Gastrocnemius medialis (tissue), 4 donors: ENCODE measurements around the gene LRRC31. TPM values are rescaled to one million over a fixed set of nuclear protein-coding genes. Genes with fewer than 3 reads are reported as not detected.

Experiments
- ATAC-seq, 2 donors: fragments of 150-250 bp; one replicate each; pipeline ENCODE4 v1.9.1; 2016
- DNase-seq, 2 donors: peaks; one replicate each; pipeline ENCODE4 v3.0.0-alpha.2; 2019
- H3K27ac ChIP-seq, 4 donors: fragments of 200-600 bp; sonication (generic); 1 replicate in 1 of 4; 2 replicates in 3 of 4; pipeline ENCODE4 v1.5.1; 2016 to 2018; ENCODE audit warnings: mild to moderate bottlenecking in 2 of 4, moderate library complexity in 1 of 4
- H3K27me3 ChIP-seq, 3 donors: fragments of 200-600 bp; sonication (generic) in 2 of 3; 1 replicate in 1 of 3; 2 replicates in 2 of 3; pipeline versions ENCODE4 v1.5.1 to v1.6.0; 2016 to 2019; ENCODE audit warnings: mild to moderate bottlenecking in 1 of 3, moderate library complexity in 1 of 3
- H3K36me3 ChIP-seq, 2 donors: fragments of 200-600 bp; sonication (generic) in 1 of 2; one replicate each; pipeline ENCODE4 v1.5.1; 2017 to 2018
- H3K4me1 ChIP-seq, 2 donors: fragments of 200-600 bp; sonication (generic) in 1 of 2; one replicate each; pipeline ENCODE4 v1.5.1; 2016 to 2017; ENCODE audit warnings: mild to moderate bottlenecking in 2 of 2
- H3K4me3 ChIP-seq, 4 donors: fragments of 200-600 bp; sonication (generic) in 3 of 4; 1 replicate in 1 of 4; 2 replicates in 3 of 4; pipeline ENCODE4 v1.5.1; 2016 to 2019; ENCODE audit warnings: mild to moderate bottlenecking in 2 of 4
- H3K9me3 ChIP-seq, 3 donors: fragments of 200-600 bp; sonication (generic) in 2 of 3; 1 replicate in 1 of 3; 2 replicates in 2 of 3; pipeline ENCODE4 v1.5.1; 2016 to 2019
- CTCF ChIP-seq, 5 experiments: fragments of 450-650 bp in 3 of 5; fragments of 200-600 bp in 2 of 5; sonication (generic) in 2 of 5; IDR thresholded peaks in 4 of 5; conservative IDR thresholded peaks in 1 of 5; 1 replicate in 4 of 5; 2 replicates in 1 of 5; pipeline ENCODE4 v1.5.1; 2016 to 2019; ENCODE audit warnings: antibody characterized with exemption in 5 of 5, mild to moderate bottlenecking in 3 of 5, moderate library complexity in 3 of 5
- POLR2A ChIP-seq, 2 donors: fragments of 450-650 bp; IDR thresholded peaks; one replicate each; pipeline ENCODE4 v1.6.1; 2017; ENCODE audit warnings: antibody characterized with exemption in 2 of 2, mild to moderate bottlenecking in 2 of 2, moderate library complexity in 2 of 2
- in situ Hi-C, 4 donors: fragments of 200-750 bp; cut with MboI; loops; one replicate each; pipeline versions ENCODE4 v1.15.0 to v1.8.0; 2017; ENCODE audit warnings: low sequenced_read_pairs in 4 of 4
- intact Hi-C: fragments of 100-400 bp; cut with DNase I; formaldehyde crosslinking; loops from one replicate; pipeline ENCODE4 v1.15.1; 2023; ENCODE audit warnings: low total_unique reads
- total RNA-seq, 4 donors: library from RNA; depleted of rRNA; stranded (reverse); fragments of >200 nt; gene quantifications; one replicate each; pipeline versions ENCODE4 v1.1.0 to v1.2.3, GENCODE V29; 2016

LRRC31 gene
- under 1 TPM in 2 of 4 donors, not detected in 2; 0.24 to 0.42 TPM for total RNA-seq

- Histone ChIP-seq H3K4me3 (no peak within 1 kb of the TSS), H3K36me3 (no peaks in the 10 kb centered on the region), H3K27me3 (no peaks in the 10 kb centered on the region), H3K9me3 (no peaks in the 10 kb centered on the region), H3K27ac (no peak within 1 kb of the TSS), H3K4me1 (no peaks in the 10 kb centered on the region)
- ATAC-seq (no peak), DNase-seq (no peak)
- intact Hi-C loops, result no loop called here
- TF ChIP-seq CTCF (IDR thresholded peaks at IDR 0.05 in 4 of 5, conservative IDR thresholded peaks at IDR 0.05 in 1 of 5) (no peak), POLR2A (IDR thresholded peaks at IDR 0.05) (no peak)
- in situ Hi-C loops, result no loop called here
Measured at GRCh38 chr3:169869484-169870220, at the start of gene LRRC31. Gene LRRC31 (minus strand): TSS chr3:169869935. CDS start chr3:169869807, 128 bp downstream.

- TF ChIP-seq CTCF (IDR thresholded peaks at IDR 0.05 in 4 of 5, conservative IDR thresholded peaks at IDR 0.05 in 1 of 5) (no peak), POLR2A (IDR thresholded peaks at IDR 0.05) (no peak)
- Histone ChIP-seq H3K27ac (no peak overlapping the region), H3K4me3 (no peak overlapping the region), H3K27me3 (no peaks in the 10 kb centered on the region), H3K36me3 (no peaks in the 10 kb centered on the region), H3K9me3 (no peaks in the 10 kb centered on the region), H3K4me1 (no peaks in the 10 kb centered on the region)
- no peak for ATAC-seq
- in situ Hi-C loops (no loop called here), intact Hi-C loops (no loop called here)
- no peak for DNase-seq
Measured at GRCh38 chr3:169914321-169914720, 44.6 kb upstream of the LRRC31 start.

- TF ChIP-seq POLR2A (IDR thresholded peaks at IDR 0.05) (no peak), CTCF (IDR thresholded peaks at IDR 0.05 in 4 of 5, conservative IDR thresholded peaks at IDR 0.05 in 1 of 5) (no peak)
- no peak for ATAC-seq
Measured at GRCh38 chr3:169913323-169913722, 43.6 kb upstream of the LRRC31 start.

GRCh38 chr3:169911272-169911671 is 41.5 kb upstream of the LRRC31 start, which contains the start of gene SAMD7:
Gene SAMD7 (plus strand): TSS chr3:169911572. CDS start chr3:169919499, 7,927 bp downstream.
- no peak for ATAC-seq
- no peak within 1 kb of the TSS for H3K27ac ChIP-seq
- in situ Hi-C loops, result no loop called here

More at GRCh38 chr3:169913323-169913722, 43.6 kb upstream of the LRRC31 start:
- H3K36me3 ChIP-seq, result no peaks in the 10 kb centered on the region
- in situ Hi-C loops, result no loop called here
- H3K4me1 ChIP-seq, result no peaks in the 10 kb centered on the region
- H3K4me3 ChIP-seq, result no peak overlapping the region
- intact Hi-C loops, result no loop called here
- no peaks in the 10 kb centered on the region for H3K27me3 ChIP-seq
- no peak for DNase-seq
- H3K27ac ChIP-seq, result no peak overlapping the region
- H3K9me3 ChIP-seq, result no peaks in the 10 kb centered on the region

More at GRCh38 chr3:169911272-169911671, 41.5 kb upstream of the LRRC31 start, which contains the start of gene SAMD7:
- intact Hi-C loops, result no loop called here
- H3K9me3 ChIP-seq, result no peaks in the 10 kb centered on the region
- no peaks in the 10 kb centered on the region for H3K4me1 ChIP-seq
- no peak for DNase-seq
- H3K27me3 ChIP-seq, result no peaks in the 10 kb centered on the region
- H3K36me3 ChIP-seq, result no peaks in the 10 kb centered on the region
- H3K4me3 ChIP-seq, result no peak within 1 kb of the TSS
- TF ChIP-seq CTCF (IDR thresholded peaks at IDR 0.05 in 4 of 5, conservative IDR thresholded peaks at IDR 0.05 in 1 of 5) (no peak), POLR2A (IDR thresholded peaks at IDR 0.05) (no peak)
